GM23248 (cell line): ENCODE measurements around the gene ABCA12.

Experiments used
- EZH2 ChIP-seq: fragments of 200-600 bp; sonication (generic); IDR thresholded peaks from 2 replicates; pipeline ENCODE4 v1.6.1; 2018; ENCODE audit warnings: antibody characterized with exemption, mild to moderate bottlenecking; ENCODE audit not compliant: insufficient read depth, poor library complexity, severe bottlenecking
- EZH2phosphoT487 ChIP-seq: fragments of 200-600 bp; sonication (generic); IDR thresholded peaks from 2 replicates; pipeline ENCODE4 v1.6.1; 2018; ENCODE audit warnings: antibody characterized with exemption, moderate library complexity, mild to moderate bottlenecking, low read depth; ENCODE audit not compliant: insufficient read depth

GRCh38 chr2:215149060-215149459 is 10.6 kb upstream of the ABCA12 start:
- TF ChIP-seq EZH2 (no peak), EZH2phosphoT487 (no peak)
